GM20000 (cell line): Measurements from ENCODE around the gene C10orf88.

Experiments used
- DNase-seq: peaks from one replicate; pipeline ENCODE4 v3.0.0; 2012; ENCODE audit warnings: low spot score
- CTCF ChIP-seq: IDR thresholded peaks from 2 replicates; pipeline ENCODE4 v1.5.1; 2012; ENCODE audit warnings: mild to moderate bottlenecking, control low read depth; ENCODE audit errors: extremely low read depth, missing control alignments

C10orf88 gene

GRCh38 chr10:122966879-122967278 lies 12.9 kb upstream of the C10orf88 start:
- no peak for DNase-seq
- TF ChIP-seq CTCF, result no peak

GRCh38 chr10:122962405-122962804 lies 8.4 kb upstream of the C10orf88 start:
- no peak for DNase-seq
- TF ChIP-seq CTCF, result no peak

- DNase-seq, result no peak
- TF ChIP-seq CTCF, result no peak
Measured at GRCh38 chr10:122957474-122957873, 3.4 kb upstream of the C10orf88 start.

- no peak for TF ChIP-seq CTCF
- no peak for DNase-seq
Measured at GRCh38 chr10:122955892-122956291, 1.9 kb upstream of the C10orf88 start.

GRCh38 chr10:122954731-122955050 lies 664 bp upstream of the C10orf88 start:
- DNase-seq, result no peak

GRCh38 chr10:122949296-122949695 lies 4.7 kb downstream of the C10orf88 start:
- TF ChIP-seq CTCF, result no peak
- DNase-seq, result no peak

More at GRCh38 chr10:122954731-122955050, 664 bp upstream of the C10orf88 start:
- TF ChIP-seq CTCF, result no peak

GRCh38 chr10:122939856-122940543 lies 14.0 kb downstream of the C10orf88 start:
- DNase-seq, result no peak
- no peak for TF ChIP-seq CTCF
